NCI-H1417 treated with DMSO at 0.1 percent for 48 hours (cell line): Measurements from ENCODE around the gene NGF.
A peak's percentile ranks its signal among the peaks of the same experiment; 100 is the strongest.

Experiments
- DNase-seq: peaks from one replicate; lab custom pipeline; 2025; lab: John Stamatoyannopoulos, UW

NGF gene

DNA sequence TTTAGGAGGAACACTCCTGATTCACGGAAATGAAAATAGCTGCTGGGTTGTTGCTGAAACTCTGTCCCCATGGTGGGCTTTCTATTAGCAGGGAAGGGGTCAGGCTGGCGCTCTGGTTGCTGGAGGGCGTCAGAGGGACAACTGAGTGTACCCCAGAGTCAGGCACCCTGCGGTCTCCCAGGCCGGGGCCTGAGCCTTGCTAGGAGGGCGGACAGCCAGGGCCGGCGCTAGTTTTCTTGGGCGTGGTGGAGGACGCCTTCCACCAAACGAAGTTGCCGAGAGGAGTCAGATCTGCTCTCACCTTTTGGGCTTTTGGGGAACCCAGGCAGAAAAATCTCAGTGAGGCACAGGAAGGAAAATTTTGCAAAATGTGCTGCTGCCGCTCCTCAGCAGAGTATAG lies 54.8 kb downstream of the NGF start:
- no peak for DNase-seq

DNA sequence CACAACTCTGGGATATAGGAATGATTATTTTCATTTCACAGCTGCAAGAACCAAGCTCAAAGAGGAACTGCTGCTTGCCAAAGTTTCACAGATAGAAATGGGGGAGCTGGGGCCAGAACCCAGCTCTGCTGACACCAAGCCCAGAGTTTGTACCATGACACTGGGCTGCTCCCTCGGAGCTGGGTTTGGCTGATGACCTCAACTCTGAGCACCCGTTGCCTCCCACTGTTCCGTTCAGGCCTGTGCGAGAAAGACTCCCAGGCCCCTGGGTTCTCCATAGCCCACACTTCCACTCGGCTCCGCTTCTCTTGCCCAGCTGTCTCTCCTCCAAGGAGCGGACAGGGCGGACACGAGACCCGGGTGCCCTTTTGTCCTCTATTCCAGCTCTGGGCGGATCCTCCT lies 55.2 kb downstream of the NGF start:
- no peak for DNase-seq

DNA sequence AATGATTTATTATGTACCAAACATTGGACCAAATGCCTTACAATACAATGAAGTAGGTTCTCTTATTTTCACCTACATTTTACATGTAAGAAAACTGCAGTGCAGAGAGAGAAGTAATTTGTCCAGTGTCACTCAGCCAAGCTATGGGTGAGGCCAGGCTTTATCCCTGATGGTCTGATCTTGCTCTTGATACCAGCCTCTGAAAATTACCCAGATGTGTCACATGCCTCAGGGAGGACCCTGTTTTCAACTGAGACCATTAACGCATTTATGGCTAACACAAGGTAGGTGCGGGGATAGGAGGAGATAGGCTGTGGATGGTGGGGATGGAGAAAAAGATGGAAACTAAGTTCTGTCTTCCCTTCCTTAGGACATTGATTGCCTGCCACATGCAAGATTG lies 56.9 kb downstream of the NGF start:
- no peak for DNase-seq

DNA sequence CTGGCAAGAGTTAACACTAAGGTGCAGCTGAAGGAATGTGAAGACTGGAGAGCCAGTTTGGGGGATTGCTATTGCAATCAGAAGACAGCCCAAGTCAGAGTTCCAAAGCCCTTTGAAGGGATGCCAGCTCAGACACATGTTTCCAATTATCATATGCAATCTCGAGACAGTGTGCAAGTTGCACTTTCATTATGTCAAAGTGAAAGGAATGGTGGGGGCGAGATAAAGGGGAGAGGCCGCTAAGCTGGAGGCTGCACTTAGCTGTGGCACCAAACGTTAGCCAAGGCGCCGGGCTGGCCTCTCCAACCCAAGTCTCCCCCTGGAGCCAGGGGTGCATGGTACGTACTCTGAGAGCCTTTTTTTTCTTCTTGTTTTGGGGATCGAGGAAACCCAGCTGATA lies 58.0 kb downstream of the NGF start:
- no peak for DNase-seq

DNA sequence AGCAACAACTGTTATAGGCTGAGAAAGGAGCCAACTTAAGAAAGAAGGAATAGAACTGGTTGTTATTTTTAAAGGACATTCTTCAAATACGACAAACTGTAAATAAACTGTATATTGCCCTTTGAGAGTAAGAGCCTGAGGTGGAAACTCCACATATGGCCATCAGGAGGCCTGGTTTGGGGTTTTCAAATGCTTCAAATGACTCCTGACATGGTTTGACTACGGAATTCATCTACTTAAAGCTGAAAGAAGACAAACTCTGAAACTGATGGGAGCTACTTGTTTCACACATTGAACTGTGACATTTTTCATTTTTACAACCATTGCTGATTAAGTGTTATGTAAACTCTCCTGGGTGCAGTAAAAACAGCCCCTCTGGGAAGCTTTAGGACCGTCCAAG lies 59.8 kb downstream of the NGF start:
- no peak for DNase-seq

DNA sequence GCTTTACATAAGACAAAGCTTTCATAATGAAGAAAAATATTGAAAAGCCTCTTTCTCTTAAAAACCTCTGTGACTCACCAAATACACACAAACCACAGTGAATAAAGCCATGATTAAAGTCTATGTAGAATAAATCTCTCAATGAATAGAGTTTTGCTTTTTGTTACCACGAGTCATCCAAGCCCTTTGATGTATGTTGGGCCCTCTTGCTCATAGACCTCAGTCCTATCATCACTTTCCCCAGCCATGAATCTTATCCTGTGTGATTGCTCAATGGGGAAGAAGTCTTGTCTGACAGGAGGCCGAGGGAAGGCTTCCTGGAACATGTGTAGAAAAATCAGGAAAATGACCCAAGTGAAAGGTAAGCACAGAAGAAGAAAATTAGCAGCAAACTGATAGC lies 60.8 kb downstream of the NGF start:
- no peak for DNase-seq

DNA sequence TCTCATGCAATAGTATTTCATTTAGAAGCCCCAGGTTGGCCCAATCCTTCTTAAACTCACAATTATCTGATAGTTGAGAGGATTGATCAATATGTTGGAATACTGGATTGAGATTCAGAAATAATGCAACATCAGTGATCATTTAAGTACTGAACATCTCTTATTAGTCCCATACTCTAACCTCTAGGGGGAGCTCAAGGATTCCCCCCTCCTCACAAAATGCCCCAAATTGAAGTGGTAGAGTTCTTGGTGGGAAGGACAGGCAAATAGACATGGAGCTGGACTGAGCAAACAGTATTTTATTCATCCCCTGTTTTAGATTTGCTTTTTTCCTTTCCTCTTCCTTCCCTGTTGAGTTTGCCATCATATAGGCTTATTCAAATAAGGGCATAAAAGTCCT lies 62.8 kb downstream of the NGF start:
- no peak for DNase-seq

DNA sequence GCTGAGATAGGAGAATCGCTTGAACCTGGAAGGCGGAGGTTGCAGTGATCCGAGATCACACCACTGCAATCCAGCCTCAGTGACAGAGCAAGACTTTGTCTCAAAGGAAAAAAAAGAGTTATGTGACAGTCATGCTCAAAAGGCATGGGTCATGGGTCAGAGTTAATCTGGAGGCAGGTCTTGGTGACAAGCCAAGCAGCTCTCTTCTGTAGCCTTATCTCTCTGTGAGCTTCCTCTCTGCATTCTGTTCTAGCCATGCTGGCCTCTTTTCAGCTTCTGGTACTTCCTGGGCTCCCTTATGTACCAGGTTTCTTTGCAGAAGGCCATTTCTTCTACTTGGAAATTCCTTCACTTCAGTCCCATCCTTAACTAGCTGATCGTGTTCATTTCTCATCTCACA lies 63.6 kb downstream of the NGF start:
- DNase-seq = no peak

DNA sequence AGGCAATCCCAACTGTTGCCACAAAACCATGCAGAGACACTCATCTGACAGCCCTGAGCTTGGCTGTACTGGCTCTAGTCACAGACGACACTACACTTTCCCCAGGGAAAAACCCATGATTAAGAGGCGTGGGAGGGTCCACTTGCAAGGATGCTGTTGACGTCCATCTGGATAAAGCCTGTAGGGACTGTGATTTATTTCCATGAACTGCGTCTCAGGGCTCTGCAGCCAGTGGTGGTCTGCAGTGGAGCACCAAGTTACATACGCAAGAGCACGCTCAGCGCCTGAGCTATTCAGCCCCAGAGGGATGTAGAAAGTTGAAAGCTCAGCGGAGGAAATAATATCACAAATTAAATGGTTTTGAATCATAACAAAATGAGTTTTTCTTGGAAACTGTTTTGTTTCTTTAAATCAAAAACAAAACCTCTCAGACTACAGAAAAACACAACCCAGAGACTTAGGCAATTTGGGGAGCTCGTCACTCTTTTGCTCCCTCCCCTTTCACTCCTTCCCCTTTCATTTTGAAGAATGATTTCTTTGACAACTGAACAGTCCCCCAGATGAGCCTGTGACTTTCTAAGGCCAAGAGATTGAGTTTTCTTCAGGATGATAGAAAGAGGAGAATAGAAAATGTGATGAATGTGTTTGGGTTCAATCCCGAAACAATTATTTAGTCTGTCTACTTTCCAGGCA lies 71.2 kb downstream of the NGF start:
- DNase-seq = no peak

DNA sequence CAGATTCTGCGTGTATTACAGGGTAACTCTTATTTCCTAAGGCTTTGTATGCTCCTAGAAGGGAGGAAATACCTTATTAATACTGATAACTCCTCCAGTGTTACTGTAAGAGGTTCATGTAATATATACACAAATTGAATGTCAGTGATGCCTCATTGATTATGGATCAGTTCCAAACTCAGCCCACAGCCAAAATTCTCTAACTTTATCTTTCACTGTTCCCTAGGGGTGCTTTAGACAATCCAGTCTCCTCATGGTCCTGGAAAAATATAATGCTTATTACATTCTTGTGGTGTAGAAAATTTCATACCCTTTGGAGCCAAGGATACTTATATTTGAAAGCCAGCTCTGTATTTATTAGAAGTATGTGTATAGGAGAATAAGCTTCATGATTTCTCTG lies 73.0 kb downstream of the NGF start:
- no peak for DNase-seq

DNA sequence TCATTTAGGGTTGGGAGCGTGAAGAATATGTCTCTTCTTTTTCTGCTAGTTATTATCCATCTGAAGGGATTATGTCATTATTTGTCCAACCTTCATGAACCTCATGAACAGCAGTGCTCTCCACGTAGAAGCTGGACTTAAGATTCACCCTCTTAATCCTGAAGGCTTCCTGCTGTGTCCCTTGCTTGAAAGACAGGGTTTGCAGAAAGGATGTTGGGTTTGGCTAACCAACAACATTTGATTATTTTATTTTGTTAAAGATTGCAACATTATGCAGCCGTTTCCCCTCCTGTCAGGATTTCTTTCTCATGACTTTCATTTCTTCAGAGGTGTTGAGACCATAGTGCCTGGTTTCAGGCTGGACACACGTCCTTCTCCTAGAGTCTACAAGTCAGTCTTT lies 75.2 kb downstream of the NGF start:
- DNase-seq = no peak

DNA sequence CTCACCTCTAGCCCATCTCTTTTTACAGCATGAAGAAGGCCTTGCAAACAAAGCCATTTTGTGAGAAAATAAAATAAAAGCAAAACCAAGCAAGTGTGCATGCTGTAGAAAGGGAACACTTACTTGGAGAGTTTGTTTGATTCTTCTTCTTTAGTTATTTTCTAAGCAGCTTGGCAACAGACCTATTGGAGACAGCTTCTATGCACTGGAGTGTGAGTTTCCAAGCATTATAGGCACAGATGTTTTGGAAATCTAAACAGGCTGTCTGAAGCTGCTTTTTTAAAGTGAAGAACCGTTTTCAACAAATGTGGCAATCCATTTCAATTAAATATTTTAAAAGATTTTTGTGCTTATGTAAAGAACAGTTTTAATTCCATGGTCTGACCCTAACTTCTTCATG lies 76.6 kb downstream of the NGF start:
- no peak for DNase-seq

DNA sequence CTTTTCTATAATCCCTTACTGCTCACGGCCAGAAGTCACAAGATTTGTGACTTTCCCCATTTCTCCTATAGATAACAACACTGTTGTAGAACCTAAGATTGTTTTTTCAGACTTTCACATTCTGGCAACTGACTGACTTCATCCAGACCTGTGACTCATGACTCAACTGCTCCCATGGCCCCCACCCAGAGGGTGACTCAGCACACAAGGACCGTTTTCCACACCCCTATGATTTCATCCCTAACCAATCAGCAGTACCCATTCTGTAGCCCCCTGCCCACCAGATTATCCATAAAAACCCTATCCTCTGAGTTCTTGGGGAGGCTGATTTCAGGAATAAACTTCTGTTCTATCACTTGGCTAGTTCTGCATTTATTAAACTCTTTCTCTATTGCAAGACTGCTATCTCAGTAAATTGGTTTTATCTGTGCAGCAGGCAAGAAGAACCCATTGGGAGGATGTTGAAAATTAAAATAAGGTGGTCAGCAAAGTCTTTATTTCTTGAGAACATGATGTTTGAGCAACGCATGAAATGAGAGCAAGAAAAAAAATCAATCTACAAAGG lies 79.7 kb downstream of the NGF start:
- DNase-seq = no peak

DNA sequence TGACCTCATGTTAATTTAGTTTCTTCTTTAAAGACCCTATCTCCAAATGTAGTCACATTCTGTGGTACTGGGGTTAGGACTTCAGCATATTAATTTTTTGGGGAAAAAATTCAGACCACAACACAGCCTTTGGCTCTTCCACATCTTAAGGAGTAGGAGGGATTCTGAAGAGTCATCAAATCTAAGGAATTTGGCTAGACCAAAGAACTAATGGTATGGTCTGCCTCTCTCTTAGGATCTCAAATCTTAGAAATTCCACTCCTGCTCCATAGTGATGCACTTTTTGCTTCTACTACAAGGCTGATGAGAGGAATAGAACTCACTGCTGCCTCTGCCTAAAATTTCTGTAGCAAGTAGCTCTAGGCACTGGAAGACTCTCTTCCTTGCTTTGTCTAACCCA lies 80.5 kb downstream of the NGF start:
- DNase-seq = no peak

DNA sequence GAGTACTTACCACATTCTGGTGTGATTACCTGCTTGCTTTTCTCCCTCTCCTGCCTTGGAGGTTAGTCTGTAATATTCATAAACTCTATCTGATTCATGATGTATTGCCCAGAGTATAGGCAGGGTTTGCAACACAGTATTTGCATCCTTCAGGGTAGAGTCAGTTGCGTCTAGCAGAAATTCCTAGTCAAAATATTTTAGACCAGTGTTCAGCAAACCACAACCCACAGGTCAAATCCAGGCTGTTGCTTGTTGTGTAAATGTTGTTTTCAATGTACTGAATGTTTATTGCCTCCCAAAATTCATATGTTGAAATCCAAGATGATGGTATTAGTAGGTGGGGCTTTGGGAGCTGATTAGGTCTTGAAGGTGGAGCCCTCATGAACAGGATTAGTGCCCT lies 82.9 kb downstream of the NGF start:
- DNase-seq = no peak

DNA sequence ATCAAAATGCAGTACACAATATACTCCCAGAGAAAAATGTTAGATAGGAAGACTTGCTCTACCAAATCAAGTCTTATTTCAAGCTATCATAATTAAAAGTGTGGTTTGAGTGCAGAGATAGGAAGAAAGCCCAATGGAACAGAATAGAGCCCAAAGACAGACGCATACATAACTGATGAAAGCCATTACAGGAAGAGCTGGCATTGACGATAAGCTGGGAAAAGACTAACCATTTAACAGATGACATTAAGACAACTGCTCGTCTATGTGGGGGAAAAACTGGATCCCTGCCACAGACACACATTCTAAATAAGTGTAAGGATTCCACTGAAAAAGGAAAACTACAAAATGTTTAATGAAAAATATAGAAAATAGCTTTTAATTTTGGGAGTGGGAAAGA lies 85.5 kb downstream of the NGF start:
- DNase-seq = no peak

DNA sequence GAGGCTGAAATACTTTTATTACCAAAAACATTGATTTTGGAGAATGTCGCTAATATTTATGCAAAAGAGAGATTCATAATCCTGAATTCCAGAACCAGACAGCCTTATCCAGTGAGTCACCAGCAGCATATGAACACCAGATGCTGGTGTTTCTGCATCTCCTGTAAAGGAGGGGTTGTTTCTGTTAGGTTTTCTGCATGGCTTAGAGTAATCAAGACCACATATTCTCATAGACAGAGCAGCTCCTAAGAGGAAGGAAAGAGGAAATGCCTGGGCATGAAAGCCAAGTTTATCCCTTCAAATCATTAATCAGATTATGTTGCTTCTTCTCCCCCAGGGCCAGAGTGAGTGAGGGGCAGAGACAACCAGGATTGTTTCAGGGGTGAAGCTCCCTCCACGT lies 86.2 kb downstream of the NGF start:
- no peak for DNase-seq

DNA sequence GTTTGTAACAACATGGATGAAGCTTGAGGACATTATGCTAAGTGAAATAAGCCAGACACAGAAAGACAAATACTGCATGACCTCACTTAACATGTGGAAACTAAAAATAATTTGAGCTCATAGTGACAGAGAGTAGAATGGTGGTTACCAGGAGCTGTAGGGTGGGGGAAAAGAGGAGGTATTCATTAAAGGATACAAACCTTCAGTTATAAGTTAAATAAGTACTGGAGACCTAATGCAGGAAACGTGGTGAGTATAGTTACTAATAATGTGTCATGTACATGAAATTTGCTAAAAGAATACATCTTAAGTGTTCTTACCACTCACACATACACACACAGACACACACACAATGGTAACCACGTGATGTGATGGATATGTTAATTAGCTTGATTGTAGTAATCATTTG lies 86.7 kb downstream of the NGF start:
- DNase-seq = no peak

DNA sequence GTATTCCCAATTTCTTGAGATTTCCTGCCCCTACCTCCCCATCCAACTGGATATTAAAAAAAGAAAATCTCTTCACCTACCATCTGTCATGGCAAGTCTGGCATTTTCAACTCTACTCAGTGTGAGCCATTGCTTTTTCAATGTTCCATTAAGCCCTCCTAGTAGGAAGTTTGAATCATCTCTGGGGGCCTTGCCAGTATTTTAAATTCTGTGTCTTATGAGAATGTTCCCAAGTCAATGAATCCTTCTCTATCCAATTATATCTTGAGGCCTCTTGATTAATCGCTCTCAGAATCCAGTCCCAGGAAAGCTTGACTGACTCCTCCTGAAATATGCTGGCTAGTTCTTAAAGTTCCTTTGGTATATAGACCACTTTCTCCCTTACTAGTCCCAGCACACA lies 91.5 kb downstream of the NGF start:
- DNase-seq = no peak

DNA sequence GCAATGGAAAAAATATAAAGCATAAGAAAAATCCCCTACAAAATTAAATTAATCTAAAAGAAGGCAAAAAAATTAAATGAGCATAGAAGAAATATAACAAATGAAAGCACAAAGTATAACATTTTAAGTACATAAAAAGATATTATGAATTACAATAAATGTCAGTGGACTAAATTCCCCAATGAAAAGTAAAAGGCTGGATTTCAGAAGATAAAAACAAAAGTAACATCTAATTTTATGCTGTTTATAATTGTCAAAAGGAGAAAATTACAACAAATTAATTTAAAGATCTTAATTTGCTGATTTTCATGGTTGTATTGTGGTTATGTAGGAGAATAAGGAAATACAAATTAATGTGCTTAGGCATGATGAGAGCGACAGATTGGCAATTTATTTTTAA lies 92.8 kb downstream of the NGF start:
- no peak for DNase-seq

DNA sequence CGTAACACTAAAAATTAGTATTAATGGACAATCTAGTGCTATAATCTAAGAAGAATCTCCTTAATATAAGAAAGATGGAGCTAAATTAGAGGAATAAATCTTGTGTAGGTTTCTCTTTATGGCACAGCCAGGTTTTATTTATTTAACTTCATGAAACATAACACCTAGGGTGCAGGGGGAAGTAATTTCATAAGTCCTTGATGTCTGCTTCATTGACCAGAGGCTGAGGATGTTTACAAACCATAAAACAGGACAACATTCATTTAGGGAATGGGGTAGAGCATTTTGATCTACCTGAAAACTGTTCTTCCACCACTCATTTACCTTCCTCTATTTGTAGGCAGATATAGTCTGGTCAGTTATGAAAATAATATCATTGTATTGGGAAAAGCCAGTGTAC lies 95.5 kb downstream of the NGF start:
- peak; percentile 5 for DNase-seq

DNA sequence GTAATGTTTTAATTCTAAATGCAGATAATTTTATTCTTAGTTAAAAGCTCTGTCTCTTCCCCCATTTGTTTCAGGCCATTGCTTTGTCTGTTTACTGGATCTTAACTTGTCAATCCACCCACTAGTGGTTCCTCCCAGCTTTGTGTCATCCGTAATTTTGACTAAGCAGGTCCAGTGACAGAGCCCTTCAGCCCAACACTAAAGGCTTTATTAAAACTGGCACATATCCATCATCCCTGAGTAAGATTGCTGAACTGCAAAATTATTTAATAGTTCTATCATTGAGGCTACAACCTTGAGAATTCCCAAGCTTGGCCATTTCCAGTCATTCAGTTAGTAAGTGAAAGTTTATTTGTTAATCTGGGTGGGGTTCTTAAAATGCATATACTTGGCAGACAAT lies 96.7 kb downstream of the NGF start:
- DNase-seq = no peak

DNA sequence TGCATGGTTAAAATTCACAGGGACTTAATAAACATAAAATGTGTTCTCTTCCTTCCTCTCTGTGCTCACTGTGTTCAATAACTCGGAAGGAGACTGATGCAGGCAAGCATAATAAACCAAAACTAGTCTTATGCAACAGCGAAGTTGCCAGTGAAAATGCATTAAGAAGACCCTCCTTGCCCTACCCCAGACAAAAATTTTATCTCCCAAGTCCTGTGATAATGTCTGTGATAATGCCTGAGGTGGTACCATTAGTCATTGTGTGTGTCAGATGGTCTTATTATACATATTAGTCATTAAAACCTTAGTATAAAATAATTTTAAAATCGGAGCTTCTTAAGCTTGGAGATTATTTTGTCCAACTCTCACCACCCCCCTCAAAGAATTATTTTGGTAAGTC lies 97.8 kb downstream of the NGF start:
- DNase-seq = no peak

DNA sequence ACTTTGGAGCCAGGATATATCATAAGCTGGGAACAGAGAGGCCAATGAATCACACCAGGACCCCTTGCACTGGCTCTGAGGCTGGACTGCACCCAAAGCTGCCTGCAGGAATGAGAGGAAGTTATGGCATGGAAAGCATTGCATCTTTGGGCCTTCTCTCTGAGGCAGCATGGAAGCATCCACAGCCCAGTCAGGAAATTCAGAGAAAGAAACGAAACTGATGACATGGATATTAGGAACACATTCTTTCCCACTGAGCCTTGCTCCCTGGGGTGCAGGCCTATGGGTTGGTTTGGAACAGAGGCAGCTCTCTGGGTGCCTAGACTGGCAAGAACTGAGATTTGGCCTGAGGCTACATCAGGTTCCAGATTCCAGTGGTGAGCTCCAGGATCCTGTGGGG lies 98.6 kb downstream of the NGF start:
- no peak for DNase-seq

DNA sequence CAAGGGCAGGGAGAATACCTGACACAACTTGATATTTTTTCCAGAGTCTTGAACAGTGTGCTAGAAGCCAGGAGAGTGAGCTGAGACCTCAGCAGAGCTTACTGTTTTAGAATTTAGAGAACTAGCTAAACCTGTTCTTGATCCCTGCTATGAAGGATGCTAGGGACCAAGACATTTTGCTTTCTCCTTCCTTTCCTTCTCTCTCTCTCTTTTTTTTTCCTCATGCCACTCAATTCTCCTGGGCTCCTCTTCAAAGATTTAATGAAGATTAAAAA lies 99.0 kb downstream of the NGF start:
- DNase-seq = no peak
